ENCODE measurements around the gene MCOLN1. TPM values are rescaled to one million over a fixed set of nuclear protein-coding genes. Genes with fewer than 3 reads are reported as not detected.

MCOLN1 gene
- total and polyA plus RNA-seq, 9 of the 15 experiments (the other 6 are each of a cell fraction or from before 2014, with no cell fraction given): 0.25 to 15.4 (median 7.1) TPM

DNA sequence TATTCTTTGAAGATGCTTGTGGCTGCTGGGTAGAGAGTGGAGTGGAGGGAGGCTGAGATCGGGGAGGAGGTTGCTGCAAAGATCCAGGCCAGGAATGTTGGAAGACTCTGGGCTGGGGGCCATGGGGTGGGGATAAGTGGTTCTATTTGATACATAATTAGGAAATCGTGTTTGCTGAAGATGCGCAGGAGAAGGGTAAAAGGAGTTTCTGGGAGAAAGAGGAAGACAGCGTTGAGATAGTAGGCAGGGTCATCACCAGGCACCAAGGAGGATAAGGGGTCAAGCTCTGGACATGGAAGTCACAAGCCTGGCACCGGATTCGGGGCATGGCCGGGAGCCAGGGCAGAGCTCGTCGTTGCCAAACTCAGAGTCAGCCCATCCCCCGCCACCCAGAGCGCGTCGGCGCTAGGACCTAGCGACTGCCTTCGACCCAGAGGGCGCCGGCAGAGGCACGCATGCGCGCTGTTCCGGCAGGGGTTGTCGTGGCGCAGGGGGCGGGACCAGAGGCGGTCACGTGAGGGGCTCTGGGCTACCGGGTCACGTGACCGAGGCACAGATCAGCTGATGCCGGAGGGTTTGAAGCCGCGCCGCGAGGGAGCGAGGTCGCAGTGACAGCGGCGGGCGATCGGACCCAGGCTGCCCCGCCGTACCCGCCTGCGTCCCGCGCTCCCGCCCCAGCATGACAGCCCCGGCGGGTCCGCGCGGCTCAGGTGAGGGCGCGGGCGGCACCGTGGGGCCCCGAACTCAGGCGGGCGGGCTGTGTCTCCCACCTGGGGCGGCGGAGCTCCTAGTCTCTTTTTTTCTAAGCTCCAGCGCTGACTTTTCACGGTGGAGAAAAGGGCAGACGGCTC, at the start of gene MCOLN1 (continued):
- no peak for TF ChIP-seq POLR2H (tag; IDR thresholded peaks at IDR 0.05; ENCODE audit: low read depth)
- TF ChIP-seq SIN3B (IDR thresholded peaks at IDR 0.05; ENCODE audit: low read depth): peak; percentile 96
- TF ChIP-seq, protein P1, sequence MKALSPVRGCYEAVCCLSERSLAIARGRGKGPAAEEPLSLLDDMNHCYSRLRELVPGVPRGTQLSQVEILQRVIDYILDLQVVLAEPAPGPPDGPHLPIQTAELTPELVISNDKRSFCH (CRISPR knock-in tag; IDR thresholded peaks at IDR 0.05): no peak
- TF ChIP-seq, protein P1 (tag; IDR thresholded peaks at IDR 0.05): 0 out of 2 replicates have a peak, but pooled peaks have one; percentile 59
- peak; percentile 62; the same call in 1 of the 2 replicates for TF ChIP-seq GTF2F1 (IDR thresholded peaks at IDR 0.05; ENCODE audit: low read depth, low read length)
- no peak for TF ChIP-seq ZEB2 (IDR thresholded peaks at IDR 0.05)
- TF ChIP-seq DMBX1 (CRISPR knock-in tag; IDR thresholded peaks at IDR 0.05; ENCODE audit: borderline replicate concordance): no peak
- no peak for TF ChIP-seq ZNF316 (IDR thresholded peaks at IDR 0.05)
- TF ChIP-seq SMARCA5 (IDR thresholded peaks at IDR 0.05): peak; percentile 20; the same call in 1 of the 2 replicates
- no peak for TF ChIP-seq RBM15 (IDR thresholded peaks at IDR 0.05; ENCODE audit: insufficient read depth, low read length)
- no peak for TF ChIP-seq ZSCAN29 (IDR thresholded peaks at IDR 0.05)
- peak; percentile 77; the same call in 1 of the 2 replicates for TF ChIP-seq ZBTB17 (CRISPR knock-in tag; IDR thresholded peaks at IDR 0.05)
- TF ChIP-seq, protein P2, sequence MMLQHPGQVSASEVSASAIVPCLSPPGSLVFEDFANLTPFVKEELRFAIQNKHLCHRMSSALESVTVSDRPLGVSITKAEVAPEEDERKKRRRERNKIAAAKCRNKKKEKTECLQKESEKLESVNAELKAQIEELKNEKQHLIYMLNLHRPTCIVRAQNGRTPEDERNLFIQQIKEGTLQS (IDR thresholded peaks at IDR 0.05): peak; percentile 39
- TF ChIP-seq, protein P2 (CRISPR knock-in tag; conservative IDR thresholded peaks at IDR 0.05): no peak
- TF ChIP-seq, protein P3, sequence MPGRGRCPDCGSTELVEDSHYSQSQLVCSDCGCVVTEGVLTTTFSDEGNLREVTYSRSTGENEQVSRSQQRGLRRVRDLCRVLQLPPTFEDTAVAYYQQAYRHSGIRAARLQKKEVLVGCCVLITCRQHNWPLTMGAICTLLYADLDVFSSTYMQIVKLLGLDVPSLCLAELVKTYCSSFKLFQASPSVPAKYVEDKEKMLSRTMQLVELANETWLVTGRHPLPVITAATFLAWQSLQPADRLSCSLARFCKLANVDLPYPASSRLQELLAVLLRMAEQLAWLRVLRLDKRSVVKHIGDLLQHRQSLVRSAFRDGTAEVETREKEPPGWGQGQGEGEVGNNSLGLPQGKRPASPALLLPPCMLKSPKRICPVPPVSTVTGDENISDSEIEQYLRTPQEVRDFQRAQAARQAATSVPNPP (IDR thresholded peaks at IDR 0.05; ENCODE audit: borderline replicate concordance, insufficient read depth, insufficient read length): no peak
- TF ChIP-seq FOXM1 (IDR thresholded peaks at IDR 0.05; ENCODE audit: low read depth): peak; percentile 82
- TF ChIP-seq FOXM1 (CRISPR knock-in tag; IDR thresholded peaks at IDR 0.05; ENCODE audit: low read depth): no peak
- TF ChIP-seq TARDBP (IDR thresholded peaks at IDR 0.05): 0 out of 2 replicates have a peak, but pooled peaks have one; percentile 51
- no peak for TF ChIP-seq MTF1 (CRISPR knock-in tag; IDR thresholded peaks at IDR 0.05; ENCODE audit: borderline replicate concordance)
- TF ChIP-seq DIDO1 (tag; IDR thresholded peaks at IDR 0.05; ENCODE audit: low read depth): peak; percentile 26; the same call in 1 of the 2 replicates
- TF ChIP-seq, protein P4, sequence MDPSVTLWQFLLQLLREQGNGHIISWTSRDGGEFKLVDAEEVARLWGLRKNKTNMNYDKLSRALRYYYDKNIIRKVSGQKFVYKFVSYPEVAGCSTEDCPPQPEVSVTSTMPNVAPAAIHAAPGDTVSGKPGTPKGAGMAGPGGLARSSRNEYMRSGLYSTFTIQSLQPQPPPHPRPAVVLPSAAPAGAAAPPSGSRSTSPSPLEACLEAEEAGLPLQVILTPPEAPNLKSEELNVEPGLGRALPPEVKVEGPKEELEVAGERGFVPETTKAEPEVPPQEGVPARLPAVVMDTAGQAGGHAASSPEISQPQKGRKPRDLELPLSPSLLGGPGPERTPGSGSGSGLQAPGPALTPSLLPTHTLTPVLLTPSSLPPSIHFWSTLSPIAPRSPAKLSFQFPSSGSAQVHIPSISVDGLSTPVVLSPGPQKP (CRISPR knock-in tag; IDR thresholded peaks at IDR 0.05): no peak
- TF ChIP-seq ZNF41 (CRISPR knock-in tag; conservative IDR thresholded peaks at IDR 0.05): 0 out of 2 replicates have a peak, but pooled peaks have one; percentile 8

Data from K562 (cell line).